GM11168 (cell line): Measurements from ENCODE around the gene P3H1.

Source experiments
- in situ Hi-C: fragments of 300-500 bp; cut with MboI; formaldehyde crosslinking; loops from one replicate; pipeline ENCODE4 v1.12.0; 2022; ENCODE audit warnings: low sequenced_read_pairs; ENCODE audit not compliant: unreplicated experiment

P3H1 gene

DNA sequence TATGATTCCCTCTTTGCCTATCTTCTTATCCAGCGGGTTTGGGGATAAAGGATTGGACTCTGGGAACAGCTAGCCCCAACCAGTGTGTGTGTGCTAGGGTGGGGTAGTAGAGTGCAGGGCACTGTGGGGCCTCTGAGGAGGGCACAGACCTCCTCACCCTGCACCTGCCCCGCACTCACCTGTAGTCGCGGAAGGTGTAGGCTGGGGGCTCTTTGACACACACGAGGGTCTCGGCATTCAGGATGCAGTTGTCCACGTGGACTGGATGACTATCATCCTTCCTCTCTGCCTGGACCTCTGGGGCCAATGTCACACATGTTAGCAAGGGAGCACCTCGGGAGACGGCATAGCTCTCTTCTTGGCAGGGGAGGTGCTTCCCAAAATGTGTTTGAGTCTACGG is 18.8 kb downstream of the P3H1 start:
- in situ Hi-C loops = no loop called here

DNA sequence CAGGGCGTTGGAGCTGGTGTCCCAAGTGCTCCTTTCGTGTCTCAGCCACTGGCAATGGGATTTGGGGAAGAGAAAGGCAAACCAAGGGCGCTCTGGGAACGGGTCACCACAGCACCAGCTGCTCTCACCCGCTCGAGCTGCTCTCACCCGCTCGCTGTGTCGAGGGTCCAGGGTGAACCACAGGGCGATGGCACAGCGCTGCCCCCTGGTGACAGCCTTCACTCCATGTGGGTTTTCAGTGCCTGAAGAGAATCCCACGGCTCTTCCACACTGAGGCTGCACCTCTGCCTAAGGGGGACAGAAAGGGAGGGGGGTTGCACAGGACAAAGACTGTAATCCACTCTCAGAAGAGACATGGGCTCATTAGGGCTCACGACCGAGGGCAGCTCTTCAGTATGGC is 19.7 kb downstream of the P3H1 start:
- in situ Hi-C loops = no loop called here

DNA sequence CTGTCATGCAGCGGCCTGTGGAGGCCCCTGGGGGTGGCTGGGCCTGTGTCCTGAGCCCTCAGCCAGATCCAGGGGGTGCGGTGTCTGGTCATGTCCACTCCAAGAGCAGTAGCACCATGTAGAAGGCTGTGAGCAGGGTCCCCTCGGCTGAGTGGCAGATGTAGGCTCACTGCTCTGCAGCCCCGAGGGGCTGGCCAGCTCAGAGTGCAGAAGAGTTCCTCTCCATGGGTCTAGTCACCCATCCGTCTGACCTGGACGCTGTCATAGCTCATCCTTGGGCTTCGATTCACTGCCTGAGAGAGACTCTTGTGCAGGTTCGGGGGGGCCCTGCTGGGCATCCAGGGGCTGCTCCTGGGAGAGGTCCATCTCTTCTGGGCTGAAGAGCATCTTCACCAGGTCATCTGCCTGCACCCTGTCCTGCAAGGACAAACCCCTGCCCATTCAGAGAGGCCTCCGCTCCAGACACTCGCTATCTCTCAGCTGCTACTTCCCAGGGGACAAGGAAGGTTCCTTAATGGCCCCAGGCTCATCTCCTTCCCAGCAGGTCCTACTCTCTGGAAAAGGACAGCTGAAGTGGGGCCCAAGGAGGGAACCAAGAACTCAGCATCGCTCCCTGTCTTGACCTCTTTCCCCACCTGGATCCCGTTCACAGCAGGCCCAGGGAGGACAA is 20.3 kb downstream of the P3H1 start:
- in situ Hi-C loops = no loop called here

DNA sequence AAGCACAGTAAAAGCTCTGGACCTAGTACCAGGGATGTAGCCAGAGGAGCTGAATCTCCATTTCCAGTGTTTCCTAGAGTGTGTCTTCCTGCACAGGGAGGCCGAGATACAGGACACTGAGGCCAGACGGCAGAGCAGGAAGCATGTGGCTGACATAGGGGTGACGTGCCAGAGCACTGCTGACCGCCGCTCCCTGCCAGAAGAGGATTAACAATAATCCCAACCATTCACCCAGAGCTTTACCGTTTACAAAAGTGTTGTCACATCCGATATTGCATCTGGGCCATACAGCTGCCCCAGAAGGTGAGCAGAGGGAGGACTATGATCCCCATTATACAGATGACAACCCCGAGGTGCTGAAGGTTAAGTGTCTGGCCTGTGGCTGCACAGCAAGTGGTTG is 21.0 kb downstream of the P3H1 start:
- in situ Hi-C loops = no loop called here

DNA sequence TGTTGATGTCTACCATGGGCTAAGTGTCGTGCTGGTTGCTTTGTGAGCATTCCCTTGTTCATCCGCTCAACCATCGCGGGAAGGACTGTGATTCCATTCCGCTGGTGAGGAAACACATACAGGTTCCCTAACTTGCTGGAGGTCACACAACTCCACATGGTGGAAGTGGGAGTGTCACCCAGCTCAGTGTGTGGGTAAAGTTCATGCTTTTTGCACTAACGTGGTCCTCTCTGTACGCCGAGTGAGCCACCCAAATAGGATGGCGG is 22.7 kb downstream of the P3H1 start:
- in situ Hi-C loops = no loop called here

GRCh38 chr1:42743317-42744147 is 23.3 kb downstream of the P3H1 start:
- in situ Hi-C loops = no loop called here

DNA sequence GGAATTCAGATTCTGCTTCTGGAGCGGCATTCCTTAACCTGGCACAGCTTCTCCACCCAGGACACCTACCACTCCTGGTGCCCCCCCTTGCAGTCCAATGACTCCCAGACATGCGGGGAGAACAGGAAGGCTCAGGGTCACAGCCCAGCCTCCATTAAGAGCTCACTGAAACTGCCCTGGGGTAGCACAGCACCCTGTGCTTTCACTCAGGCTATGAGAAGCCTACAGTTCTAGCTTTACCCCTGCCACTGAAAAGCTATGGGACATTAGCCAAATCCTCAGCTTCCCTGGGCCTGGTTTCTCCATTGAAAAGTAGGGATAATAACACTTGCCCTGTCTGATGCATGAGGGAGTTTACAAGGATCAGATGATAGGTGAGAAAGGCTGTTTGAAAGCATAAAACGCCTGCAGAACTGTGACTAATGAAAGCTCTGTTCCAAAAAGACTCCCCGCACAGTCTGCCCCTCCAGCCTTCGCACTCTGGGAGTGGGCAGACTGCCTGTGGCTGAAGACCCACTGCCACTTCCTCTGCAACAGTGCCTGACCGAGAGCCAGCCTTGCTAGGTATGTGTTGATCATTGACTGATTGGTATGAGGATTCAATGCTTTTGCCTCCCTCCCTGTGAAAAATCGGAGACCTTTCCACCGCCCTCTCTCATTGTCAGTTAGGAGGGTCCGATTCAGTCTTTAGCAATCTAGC is 24.1 kb downstream of the P3H1 start:
- in situ Hi-C loops = no loop called here

DNA sequence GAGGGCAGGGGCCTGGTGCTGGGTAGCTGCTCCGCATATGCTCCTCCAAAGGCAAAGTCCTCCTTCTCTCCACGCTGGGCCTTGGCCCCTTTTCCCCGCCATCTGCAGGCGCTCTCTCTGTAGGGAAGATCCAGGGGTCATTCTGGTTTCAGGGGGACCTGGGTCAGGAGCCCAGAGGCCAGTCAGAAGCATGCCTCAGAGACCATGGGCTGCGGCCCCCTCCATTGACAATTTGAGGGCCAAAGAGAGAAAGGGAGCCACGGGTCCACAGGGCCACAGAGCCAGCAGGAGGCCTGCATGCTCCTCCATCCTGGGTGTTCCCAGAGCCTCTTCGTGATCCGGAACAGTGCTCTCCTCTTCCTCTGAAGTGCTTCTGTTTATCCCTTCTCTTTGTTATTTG is 24.7 kb downstream of the P3H1 start:
- in situ Hi-C loops = no loop called here

GRCh38 chr1:42741706-42742105 is 25.1 kb downstream of the P3H1 start:
- in situ Hi-C loops = no loop called here

- in situ Hi-C loops = no loop called here
Observed at GRCh38 chr1:42740851-42741580, 25.8 kb downstream of the P3H1 start.

GRCh38 chr1:42739753-42740700 is 26.8 kb downstream of the P3H1 start, which contains the start of gene CLDN19:
TSS of gene CLDN19 (minus strand) at chr1:42740236. CDS start at chr1:42740063, 173 bp downstream.
- in situ Hi-C loops = no loop called here

DNA sequence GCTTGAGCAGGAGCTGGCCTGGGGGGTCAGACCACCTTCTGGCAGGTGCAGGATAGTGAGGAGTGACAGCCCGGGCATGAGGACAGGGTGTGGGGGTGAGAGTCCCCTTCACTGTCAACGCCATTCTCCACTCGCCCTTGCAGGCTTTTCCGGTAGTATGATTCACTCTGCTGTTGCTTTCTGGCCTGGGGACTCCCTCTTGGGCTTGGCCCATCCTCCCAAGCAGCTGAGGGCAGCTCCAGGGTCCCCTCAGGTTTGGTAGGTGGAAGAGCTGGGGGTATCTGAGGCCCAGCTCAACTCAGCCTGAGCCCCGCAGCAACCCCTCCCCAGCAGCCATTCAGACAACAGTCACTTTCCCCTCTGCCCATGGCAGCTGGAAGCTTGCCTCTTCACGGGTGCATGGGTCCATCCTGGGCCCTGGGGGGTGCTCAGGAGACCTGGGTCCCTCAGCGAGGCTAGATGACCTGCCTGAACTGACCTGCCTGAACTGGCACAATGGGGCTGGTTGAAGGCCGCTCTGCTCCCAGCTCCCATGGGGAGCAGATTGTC is 28.1 kb downstream of the P3H1 start:
- in situ Hi-C loops = no loop called here

DNA sequence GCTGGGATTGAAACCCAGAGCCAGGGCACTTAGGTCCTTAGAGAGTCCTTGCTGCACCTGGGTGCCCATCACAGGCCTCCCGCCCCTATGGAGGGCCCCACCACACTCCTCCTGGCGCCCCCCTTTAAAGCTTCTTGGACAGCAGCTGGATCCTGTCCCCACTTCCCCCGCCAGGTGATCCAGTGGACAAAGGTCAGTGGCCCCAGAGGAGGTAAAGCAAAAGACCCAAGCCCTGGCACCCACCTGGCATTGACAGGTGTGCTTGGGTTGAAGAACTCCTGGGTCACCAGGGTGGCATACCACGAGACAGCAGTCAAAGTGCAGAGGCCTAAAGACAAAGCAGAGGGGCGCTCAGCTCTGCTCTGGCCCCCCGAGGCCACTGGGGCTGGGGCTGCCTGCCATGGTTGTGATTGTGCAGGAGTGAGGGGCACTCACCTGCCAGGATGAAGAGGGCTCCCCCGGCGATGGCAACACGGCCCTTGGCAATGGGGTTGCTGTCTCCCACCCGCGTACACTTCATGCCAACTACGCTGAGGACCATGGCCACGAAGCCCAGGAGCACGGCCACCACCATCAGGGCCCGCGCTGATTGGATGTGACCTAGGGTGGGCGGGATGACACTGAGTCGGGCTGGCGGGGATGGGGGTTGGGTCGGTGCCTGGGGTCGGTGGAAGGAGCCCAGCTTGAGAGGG is 28.7 kb downstream of the P3H1 start:
- in situ Hi-C loops = no loop called here

GRCh38 chr1:42737257-42737656 is 29.6 kb downstream of the P3H1 start:
- in situ Hi-C loops = no loop called here

GRCh38 chr1:42736571-42737200 is 30.1 kb downstream of the P3H1 start:
- in situ Hi-C loops = no loop called here

- in situ Hi-C loops = no loop called here
Observed at GRCh38 chr1:42736152-42736551, 30.7 kb downstream of the P3H1 start.

DNA sequence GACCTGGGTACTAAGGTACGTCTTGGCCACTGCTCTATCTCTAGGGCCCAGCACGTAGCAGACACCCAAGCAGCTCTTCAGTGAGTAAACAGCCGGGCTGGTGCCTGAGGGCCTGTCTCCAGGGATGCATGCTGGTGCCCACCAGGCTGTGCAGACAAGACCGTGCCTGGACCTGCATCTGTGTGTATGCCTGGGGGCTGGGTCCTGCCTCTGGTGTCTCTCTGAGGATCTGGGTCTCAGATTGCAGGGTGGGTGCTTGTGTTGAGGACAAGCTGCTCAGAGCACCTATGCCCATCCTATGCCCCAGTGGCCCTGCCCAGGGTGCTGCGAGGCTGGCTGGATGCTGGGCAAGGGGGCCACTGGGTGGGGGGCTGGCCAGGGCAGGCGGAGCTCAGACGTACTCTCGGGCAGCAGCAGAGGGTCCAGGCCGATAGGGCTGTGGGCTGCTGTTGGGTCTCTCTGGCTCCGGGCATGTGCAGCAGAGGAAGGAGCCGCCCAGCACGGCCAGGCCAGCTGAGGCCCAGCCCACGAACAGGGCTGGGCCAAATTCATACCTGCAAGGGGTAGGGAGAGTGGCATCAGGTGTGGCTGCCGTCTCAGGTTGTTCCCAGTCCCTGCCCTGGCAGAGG is 31.2 kb downstream of the P3H1 start:
- in situ Hi-C loops = no loop called here

GRCh38 chr1:42735056-42735455 is 31.8 kb downstream of the P3H1 start:
- in situ Hi-C loops = no loop called here
